ENCODE results near the gene HES3. TPM values are rescaled to one million over a fixed set of nuclear protein-coding genes. Genes with fewer than 3 reads are reported as not detected.
"Not testable (repeated sequence)": the region's sequence is repeated elsewhere in the genome, so short reads cannot be mapped to it uniquely, and the experiment has no call there.

The HES3 gene
- total RNA-seq, 1 experiment from 2014 or later = not detected

GRCh38 chr1:6218375-6219164 is 25.4 kb upstream of the HES3 start:
- no peak for DNase-seq (ENCODE audit: low spot score)

GRCh38 chr1:6219641-6220040 is 24.3 kb upstream of the HES3 start:
- not testable (repeated sequence) for DNase-seq (ENCODE audit: low spot score)

- no peak for DNase-seq (ENCODE audit: low spot score)
Observed at GRCh38 chr1:6220236-6220635, 23.7 kb upstream of the HES3 start.

DNA sequence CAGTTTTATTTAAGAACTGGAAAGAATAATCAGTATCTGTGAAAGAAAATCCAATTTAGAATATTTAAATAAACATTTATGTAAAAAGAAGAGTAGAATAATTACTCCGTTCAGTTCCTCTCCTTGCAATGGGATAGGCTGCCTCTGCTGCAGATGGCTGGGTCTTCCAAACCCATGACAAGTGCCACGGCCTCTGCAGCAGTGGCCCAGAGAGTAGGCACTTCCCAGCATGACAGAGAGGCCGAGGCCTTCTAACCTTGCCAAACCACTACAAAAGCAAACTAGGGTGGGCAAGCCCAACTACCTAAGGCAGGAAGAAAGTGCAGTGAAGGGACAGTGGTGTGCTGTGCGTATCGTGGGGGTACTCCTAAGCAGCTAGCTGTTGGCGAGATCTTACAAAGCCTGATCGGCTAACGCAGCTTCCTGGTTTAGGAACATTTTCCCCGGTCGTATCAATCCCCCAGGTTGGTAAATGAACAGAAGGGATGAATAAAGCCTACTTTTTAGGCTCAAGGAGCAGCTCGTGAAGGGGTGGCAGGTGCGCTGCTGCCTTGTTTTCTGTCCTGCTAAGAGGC is 22.7 kb upstream of the HES3 start:
- DNase-seq (ENCODE audit: low spot score) = no peak

- DNase-seq (ENCODE audit: low spot score) = no peak
Observed at GRCh38 chr1:6222636-6223035, 21.3 kb upstream of the HES3 start.

- no peak for DNase-seq (ENCODE audit: low spot score)
Observed at GRCh38 chr1:6223617-6224016, 20.4 kb upstream of the HES3 start.

DNA sequence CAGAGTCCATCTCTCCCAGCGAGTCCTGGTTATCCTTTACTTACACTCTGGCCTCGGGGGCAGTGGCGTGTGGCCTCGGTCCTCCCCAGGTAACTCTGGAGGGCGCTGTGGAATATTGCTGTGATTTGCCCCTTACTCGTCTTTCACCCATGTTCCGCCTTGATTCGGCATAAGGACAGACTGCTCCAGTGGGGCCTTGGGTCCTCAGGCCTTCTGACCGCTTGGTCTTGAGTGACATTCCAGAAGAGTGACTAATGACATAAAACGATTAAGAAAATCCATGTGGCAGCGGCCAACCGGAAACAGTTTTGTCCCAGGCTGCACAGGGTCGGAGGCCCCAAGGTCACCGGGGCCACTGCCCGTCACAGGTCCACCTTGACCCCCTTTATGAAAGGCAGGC is 19.3 kb upstream of the HES3 start:
- no peak for DNase-seq (ENCODE audit: low spot score)

- DNase-seq (ENCODE audit: low spot score) = no peak
Observed at GRCh38 chr1:6225651-6226050, 18.3 kb upstream of the HES3 start.

- DNase-seq (ENCODE audit: low spot score) = no peak
Observed at GRCh38 chr1:6233376-6233775, 10.6 kb upstream of the HES3 start.

DNA sequence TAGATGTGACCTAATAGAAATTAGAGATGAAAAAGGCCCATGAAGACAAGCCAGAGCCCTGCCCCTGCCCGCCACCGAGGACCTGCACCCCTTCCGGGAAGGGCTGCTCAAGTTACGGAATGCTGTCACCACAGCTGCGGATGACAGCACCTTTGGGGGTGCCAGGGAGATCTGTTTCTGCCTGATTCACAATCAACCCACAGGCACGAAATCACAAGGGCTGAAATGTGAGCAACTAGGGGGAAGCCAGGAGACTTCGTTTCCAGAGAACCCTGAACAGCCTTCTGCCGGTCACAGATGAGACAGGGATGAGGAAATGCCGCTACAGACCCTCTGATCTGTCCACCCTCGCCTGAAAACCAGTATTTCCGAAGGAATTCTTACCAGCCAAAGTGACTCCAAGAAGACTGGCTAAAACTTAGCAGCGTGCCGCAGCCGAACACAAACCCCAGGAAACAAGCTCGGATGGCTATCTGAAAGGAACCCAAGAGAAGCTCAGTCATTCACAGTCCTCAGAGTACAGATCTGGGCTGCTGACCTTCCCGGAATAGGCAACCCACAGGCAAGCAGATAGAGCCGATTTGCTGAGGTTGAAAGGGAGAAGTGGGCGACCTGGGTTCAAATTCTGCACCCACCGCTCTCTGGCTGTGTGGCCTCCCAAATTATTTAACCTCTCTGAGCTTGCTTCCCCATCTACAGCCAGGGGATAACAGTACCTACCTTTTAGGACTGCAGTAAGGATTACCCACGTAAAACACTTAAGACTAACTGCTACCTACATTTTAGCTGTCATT is 9.3 kb upstream of the HES3 start:
- no peak for DNase-seq (ENCODE audit: low spot score)

DNA sequence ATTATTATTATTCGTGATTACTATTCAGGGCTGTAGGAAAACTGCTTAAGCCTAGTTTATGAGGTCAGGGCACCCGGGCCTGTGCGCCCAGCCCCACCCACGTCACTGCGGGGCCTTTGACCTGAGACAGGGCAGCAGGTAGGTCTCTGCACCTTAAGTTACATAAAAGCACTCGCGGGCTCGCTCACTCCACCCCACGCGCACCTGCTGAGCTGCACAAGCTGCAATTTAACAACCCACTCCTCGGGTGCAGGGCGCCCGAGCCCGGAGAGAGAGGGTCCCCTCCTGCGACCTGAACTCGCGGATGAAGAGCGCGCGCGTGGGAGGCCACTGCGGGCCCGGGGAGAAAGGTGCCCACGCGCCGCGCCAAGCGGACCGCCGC is 8.7 kb upstream of the HES3 start:
- DNase-seq (ENCODE audit: low spot score) = no peak

DNA sequence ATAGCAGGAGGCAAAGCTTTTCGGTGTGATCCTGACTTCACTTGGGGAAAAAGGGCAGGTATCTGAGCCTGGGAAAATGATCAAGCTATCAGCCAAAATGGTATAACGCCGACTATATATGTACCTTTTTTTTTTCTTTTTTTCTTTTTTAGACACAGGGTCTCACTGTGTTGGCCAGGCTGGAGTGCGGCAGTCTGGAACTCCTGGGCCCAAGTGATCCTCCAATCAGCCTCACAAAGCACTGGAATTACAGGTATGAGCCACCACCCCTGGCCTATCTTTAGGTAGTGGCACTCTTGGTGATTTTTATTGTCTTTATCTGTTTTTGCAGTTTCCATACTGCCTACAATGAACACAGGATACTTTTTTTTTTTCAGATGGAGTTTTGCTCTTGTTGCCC is 6.9 kb upstream of the HES3 start:
- no peak for DNase-seq (ENCODE audit: low spot score)

DNA sequence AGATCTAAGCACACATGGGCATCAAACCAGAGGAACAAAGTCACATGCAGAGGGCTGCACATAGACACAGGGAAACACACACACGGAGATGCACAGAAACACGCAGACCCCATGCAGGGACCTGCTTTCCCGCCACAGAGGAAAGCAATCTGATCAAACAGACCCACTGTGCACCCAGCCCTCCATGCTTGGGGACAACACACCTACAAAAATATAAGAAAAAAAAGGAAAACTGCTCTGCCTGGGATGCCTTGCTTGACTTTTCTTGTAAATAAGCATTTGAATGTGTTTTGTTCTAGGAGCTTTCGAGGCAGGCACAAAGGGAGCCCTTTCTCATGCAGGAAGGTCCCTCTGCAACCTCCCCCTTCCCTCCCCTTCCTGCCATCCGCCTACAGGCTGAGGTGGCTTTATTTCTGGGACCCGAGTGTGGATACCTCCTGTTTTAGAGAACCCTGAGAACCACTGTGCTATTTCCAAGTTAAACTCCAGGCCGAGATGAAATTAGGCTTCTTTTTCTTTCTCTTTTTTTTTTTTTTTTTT is 4.7 kb upstream of the HES3 start:
- DNase-seq (ENCODE audit: low spot score) = no peak

DNA sequence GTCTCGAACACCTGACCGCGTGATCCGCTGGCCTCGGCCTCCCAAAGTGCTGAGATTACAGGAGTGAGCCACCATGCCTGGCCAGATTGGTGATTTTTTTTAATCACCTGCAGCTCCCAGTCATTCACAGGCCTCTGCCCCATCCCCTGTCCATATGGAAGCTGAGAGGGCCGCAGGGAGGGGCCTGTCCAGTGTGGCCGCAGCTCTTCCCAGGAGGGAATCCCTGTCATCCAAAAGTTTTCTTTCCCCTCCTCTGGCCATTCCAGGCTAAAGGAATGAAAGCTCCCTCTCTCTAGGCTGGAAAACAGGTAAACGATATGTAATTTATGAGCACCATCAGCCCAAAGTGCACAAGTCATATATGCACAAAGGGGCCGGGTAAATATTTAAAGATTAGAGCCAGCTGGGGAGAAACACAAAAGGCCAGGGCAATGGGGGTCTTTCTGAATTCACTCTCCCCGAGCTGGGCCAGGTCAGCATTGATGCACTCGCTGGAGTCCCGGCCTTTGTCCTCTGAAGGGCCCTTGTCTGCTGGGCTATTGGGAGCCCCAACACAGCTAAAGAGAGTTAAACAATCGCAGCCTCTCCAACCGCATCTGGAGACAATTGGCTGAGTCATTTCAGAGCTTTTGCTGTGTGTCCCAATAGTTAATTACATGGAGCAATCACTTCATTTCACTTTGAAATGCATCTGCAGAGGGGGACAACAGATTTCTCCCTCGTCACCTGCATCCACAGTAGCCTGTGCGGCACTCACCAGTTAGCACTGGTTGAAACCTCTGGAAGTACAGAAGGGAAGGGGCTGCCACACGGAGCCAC is 3.8 kb upstream of the HES3 start:
- DNase-seq (ENCODE audit: low spot score) = no peak

DNA sequence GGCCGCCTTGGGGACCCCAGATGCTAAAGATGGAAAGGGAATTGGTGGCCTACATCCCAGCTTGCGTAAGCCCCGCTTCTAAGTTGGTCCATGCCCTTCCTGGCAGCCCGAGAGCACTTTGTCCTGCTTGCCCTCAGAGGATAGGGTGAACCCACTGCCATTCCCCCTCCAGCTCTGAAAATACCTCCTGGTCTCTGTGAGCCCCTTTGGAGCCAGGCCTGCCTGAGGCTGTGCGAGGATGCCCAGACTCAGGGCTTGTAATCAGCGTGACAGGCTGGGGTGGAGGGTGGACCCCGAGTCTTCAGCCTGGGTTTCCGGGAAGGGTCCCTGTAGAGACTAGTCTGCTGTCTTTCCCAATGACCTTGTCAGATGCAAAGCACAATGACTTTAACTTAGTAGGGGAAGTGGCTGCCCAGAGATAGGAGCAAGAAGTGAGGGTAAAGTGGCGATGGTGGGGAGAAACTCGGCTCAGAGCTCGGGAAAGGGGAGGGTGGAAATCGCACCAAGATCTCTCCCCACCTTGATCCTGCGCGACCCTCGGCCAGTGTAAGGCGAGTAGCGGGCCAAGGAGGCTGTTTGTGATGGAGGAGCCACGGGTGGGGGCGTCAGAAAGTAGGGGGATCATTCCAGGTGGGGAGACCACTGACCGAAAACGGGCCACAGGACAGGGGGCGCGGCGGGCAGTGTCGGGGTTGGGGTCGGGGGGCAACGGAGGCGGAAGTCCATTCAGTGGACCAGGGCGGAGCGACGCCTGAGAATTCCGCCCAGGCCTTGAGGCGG is 2.7 kb upstream of the HES3 start:
- no peak for DNase-seq (ENCODE audit: low spot score)

- DNase-seq (ENCODE audit: low spot score) = no peak
Observed at GRCh38 chr1:6241887-6242740, 1.9 kb upstream of the HES3 start.

- DNase-seq (ENCODE audit: low spot score) = no peak
Observed at GRCh38 chr1:6243053-6243834, 735 bp upstream of the HES3 start.

- no peak for DNase-seq (ENCODE audit: low spot score)
Observed at GRCh38 chr1:6244401-6245049, 546 bp downstream of the HES3 start.
